H1 (cell line): ENCODE results near the gene GNG11. TPM values are rescaled to one million over a fixed set of nuclear protein-coding genes. Genes with fewer than 3 reads are reported as not detected.

Experiments used
- JUND ChIP-seq: IDR thresholded peaks from 2 replicates; pipeline ENCODE4 v1.6.1; 2011; ENCODE audit warnings: mild to moderate bottlenecking, improper control_type of control experiment, low read length
- RXRA ChIP-seq: IDR thresholded peaks from 2 replicates; pipeline ENCODE4 v1.6.1; 2011; ENCODE audit warnings: low read depth, mild to moderate bottlenecking, low read length, moderate library complexity; ENCODE audit not compliant: insufficient read depth
- polyA plus RNA-seq, 7 experiments: library from polyadenylated mRNA; depleted of rRNA in 3 of 7; stranded (reverse) in 5 of 7; unstranded in 2 of 7; fragments of >200 nt in 5 of 7; fragments of 200-250 nt in 2 of 7; gene quantifications; 1 replicate in 5 of 7; 2 replicates in 1 of 7; 4 replicates in 1 of 7; pipeline versions ENCODE4 v1.2.1 to v1.2.3, GENCODE V29; 2011 to 2013; ENCODE audit warnings: missing spikeins in 2 of 7, mixed read lengths in 2 of 7
- total RNA-seq: library from RNA; stranded (reverse); fragmentation: NEBNext Ultra II Directional; extraction: Animal tissue kit (Norgen Biotek cat#: 25700); gene quantifications from 2 replicates; pipeline ENCODE4 v1.2.1, GENCODE V29; 2021

The GNG11 gene
- total and polyA plus RNA-seq, 2 of the 8 experiments (the other 6 are each of a cell fraction or from before 2014, with no cell fraction given) = 0.38 to 1.3 TPM

- TF ChIP-seq JUND (no peak), RXRA (no peak)
Observed at GRCh38 chr7:93948106-93948505, 26.6 kb downstream of the GNG11 start (continued).
